NCI-H510A treated with DMSO at 0.1 percent for 48 hours (cell line): Measurements from ENCODE around the gene LGALS3BP.

Source experiments
- DNase-seq: peaks from one replicate; lab custom pipeline; 2025; lab: John Stamatoyannopoulos, UW

Gene LGALS3BP

DNA sequence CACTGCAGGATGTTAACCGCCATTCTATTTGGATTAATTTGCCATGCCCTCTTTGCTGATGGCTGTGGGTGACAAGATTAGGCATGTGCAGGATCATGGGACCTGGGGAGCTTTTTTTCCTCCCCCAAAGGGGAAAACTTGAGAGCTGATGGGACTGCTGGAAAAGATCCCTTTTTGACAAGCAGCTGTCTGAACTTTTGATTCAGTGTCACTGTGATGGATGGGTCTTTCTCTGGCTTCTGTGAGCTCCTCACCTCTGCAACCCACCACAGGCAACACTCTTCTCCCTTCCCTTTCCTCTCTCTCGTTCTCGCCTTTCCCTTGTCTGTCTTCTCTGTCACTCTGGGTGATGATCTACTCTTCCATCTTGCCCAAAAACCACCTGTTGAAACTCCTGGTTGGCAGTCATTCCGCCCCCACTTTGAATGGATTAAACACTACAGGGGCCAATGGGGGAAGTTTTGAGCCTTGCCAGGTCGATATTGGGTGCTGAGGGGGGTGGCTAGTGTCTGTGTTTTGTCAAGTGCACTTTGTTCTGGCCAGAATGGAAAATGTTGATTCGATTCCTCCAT, 32.9 kb upstream of the LGALS3BP start:
- DNase-seq: no peak

DNA sequence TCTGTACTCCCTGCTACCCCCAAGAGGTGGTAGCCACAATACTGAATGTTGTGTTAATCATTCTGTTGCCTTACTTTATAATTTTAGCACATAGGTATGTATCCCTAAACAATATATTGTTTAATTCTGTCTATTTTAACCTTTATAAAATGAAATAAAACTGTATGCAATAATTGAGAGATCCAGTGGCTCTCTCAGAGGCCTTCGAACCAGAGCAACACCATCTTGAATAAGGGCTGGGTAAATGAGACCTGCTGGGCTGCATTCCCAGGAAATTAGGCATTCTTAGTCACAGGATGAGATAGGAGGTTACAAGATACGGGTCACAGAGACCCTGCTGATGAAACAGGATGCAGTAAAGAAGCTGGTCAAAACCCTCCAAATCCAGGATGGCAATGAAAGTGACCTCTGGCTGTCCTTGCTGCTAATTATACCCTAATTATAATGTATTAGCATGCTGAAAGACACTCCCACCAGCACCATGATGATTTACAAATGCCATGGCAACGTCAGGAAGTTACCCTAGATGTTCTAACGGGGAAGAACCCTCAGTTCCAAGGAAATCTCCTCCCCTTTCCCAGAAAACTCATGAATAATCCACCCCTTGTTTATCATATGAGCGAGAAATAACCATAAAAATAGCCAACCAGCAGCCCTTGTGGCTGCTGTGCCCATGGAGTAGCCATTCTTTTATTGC, 31.9 kb upstream of the LGALS3BP start:
- no peak for DNase-seq

DNA sequence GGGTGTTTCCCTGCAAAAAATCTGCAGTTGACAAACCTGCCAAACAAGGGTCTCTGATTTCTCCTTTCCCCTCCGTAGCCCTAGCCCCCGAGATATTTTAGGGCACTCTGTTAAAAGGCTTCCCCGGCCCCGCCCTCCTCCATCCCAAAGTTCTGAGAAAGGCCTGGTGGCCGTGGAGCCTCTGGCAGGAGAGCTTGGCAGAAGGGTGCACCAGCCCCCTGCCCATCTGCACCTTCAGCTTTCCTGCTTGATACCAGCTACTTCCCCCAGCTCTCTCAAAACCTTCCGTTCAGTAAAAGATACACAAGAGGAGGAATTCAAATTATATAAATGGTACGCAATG, 30.6 kb upstream of the LGALS3BP start:
- no peak for DNase-seq

GRCh38 chr17:79009397-79010303, 29.9 kb upstream of the LGALS3BP start, which contains the start of gene CANT1:
Gene CANT1, minus strand, starts transcription at chr17:79009764. Its CDS starts 12,142 bp downstream, at chr17:78997622.
- peak; percentile 69 for DNase-seq

DNA sequence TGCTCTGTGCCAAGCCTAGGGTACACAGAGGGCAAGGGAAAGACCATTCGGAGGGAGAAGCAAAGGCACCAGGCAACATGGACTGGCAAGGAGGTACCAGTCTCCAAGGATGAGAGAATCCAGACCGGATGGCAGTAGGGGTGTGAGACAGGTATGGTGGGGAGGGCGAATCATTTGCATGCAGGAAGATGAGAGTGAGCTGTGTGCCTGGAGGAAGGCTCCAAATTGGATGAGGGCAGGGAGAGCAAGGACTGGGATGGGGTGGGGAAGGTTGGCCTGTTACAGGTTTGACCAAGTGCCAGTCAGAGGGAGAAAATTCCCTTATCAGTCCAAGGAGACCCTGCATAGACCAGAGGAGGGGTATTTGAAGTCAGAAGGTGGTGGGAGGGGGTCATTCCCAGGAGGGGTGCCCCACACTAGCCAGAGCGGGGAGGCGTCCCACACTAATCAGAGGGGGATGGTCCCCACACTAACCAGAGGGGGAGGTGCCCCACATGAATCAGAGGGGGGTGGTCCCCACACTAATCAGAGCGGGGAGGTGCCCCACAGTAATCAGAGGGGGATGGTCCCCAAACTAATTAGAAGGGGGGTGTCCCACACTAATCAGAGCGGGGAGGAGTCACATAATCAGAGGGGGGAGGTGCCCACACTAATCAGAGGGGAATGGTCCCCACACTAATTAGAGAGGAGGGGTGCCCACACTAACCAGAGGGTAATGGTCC, 29.1 kb upstream of the LGALS3BP start:
- no peak for DNase-seq

DNA sequence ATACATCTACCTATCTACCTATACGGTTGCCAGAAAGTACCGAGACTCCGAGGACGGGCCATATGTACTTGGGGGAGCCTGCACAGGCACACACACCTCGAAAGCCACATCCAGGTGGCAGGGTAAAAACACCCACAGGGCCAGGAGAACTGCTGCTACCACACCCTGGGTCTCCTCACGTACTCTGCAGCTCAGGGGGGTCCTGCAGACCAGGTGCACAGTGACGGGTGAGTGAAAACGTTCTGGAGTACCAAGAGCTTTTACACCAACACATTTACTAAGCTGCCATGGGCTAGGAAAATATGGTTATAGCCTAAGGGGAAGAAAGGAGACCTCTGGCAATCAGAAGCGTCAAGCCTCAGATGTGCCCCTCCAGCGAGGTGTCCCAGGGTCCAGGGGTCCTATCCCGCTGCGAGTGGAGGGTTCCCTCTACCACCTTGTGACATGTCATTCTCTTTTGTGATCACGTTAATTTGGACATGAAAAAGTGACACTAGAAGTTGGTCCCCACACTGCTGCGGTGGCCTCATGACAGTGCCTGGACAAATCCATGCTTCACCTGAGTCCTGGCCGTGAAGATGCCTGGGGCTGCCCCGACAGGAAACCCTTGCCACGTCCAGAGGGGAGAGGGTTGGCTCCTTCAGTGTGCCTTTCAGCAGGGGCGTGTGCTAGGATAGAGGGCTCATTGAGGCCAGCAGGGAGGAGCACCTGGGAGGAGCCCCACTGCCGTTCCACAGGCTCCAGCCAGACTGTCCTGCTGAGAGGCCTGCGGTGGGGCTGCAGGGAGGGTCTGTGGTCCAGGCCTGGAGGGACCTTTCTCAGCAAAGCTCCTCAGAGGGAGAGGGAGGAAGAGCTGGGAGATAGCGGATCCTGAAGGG, 28.0 kb upstream of the LGALS3BP start:
- no peak for DNase-seq

GRCh38 chr17:79006794-79007503, 27.2 kb upstream of the LGALS3BP start:
- DNase-seq: no peak

DNA sequence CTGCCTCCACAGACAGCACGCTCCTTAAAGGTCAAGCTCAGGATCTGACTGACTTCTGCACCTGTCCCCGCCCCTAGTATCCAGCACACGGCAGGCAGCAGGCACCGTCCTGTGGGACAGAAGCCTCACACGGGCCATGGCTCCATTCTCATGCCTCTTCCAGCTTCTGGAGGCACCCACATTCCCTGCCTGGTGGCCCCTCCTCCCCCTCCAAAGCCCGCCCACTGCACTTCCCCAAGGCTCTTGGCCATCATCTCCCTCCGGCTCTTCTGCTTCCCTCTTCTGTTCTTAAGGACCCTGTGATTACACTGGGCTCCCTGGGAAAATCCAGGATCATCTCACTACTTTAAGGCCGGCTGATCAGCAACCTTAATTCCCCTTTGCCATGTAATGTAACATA, 26.3 kb upstream of the LGALS3BP start:
- no peak for DNase-seq

DNA sequence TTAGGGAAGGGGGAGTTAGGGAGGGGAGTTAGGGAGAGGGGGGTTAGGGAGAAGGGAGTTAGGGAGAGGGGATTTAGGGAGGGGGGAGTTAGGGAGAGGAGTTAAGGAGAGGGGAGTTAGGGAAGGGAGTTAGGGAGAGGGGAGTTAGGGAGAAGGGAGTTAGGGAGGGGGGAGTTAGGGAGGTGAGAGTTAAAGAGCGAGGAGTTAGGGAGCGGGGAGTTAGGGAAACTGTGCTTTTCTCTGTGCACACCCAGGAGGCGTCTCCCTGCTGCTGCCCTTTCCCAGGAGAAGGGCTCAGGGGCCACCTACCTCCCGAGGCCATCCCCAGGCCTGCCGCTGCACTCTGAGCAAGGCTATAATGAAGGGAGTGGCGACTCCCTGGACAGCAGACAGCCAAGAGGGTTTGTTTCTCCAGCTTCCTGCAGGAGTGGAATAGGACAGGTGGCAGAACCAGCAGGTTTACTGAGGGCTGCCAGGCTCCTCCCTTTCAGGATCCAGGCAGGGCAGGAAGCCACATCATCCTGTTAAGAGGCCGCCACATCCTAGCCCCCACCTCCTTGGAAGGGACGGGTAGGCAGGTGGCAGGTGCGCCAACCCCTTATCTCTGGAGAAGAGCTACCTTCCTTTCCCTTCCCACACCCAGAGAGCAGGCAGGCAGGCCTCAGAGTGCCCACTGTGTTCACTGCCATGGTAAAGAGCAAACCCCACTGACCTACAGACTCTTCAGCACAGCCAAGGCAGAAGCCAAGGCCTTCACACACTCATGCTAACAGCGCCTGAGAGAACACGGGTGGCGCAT, 25.5 kb upstream of the LGALS3BP start:
- peak; percentile 98 for DNase-seq

GRCh38 chr17:79003661-79004411, 24.1 kb upstream of the LGALS3BP start:
- DNase-seq: no peak

GRCh38 chr17:79002796-79003593, 23.3 kb upstream of the LGALS3BP start:
- DNase-seq: no peak

GRCh38 chr17:79002291-79002690, 22.6 kb upstream of the LGALS3BP start:
- no peak for DNase-seq

DNA sequence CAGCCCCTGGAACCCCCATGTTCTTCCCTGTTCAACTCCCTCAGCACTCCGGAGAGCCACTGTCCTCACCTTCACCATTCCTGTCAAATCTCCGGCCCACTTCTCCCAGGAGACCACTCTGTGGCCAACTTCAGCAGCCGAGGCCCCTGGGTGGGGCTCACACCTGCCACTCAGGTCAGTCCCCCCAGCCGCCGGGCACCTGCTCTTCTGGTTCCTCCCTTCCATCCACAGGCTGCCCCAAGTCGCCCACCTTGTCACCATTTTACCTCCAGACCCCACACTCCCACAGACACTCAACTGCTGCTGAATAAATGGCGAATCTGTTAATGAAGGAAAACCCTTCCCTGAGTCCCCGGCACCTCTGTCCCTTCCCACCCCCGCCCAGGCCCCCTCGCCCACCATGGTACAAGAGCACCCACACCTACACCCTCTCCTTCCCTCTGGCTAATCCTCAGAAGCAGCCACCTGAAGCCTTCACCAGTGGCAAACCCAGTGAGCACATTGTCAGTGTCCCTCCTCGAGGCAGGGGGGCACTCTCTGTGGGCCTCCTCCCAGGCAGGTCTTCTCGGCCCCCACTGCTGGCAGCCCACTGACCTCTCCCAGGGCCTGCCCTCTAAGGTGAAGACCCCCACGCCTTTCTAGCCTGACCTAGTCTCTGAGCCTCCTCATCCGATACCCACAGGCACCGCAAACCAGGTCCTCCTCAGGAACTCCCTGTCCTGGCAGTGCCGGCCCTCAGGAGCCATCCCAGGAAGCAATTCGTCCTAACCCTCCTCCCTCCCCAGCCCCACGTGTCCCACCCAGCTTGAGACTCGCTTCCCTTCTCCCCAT, 21.7 kb upstream of the LGALS3BP start:
- no peak for DNase-seq

DNA sequence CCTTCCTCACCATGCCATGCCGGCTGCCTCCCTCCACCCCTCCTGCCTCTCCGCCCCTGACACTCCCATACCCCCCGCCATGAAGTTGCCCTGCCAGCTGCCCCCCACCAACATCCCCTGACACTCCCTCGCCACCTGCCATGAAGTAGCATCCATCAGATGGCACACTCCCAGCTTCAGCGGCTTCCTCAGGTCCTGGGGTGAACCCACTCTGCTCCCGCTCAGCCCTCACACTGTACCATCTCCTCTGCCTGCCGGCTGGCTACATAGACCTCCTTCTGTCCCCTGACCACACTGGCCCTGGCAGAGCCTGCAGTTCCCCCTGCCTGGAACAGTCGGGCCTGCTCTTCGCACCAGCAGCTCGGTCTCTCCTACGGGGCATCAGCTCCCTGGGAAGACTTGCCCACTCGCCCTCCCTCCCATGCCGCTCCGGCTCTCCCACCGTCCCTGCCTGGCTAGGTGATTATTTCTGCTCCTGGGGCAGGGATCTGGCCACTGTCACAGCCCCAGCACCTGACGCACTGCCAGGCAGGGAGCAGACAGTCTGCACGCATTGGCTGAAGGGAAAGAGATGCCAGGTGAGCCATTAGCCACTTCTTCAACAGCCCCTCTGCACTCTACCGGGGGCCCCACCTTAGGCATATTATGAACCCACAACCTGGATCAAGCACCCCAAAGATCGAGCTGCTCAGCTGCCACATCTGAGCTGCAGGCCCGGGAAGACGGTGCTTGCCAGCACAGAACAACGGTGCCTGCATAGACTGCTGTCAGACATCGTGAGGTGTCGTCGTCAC, 20.9 kb upstream of the LGALS3BP start:
- DNase-seq: no peak

DNA sequence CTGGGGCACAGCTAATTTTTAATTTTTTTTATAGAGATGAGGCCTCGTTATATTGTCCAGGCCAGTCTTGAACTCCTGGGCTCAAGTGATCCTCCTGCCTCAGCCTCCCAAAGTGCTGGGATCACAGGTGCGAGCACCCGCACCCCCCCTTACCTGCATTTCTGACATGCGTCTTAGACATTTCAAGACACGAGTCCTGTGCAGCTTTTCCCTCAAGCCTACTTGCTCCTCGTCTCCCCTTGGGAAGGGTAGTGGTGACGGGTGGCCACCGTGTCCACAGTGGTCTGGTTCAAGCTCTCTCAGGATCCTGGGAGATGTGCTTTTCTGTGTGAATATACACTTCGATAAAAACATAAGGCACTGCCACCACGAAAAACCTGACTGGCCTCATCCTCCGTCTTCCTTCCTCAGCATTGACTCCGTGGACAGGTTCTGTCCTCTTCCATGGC, 20.2 kb upstream of the LGALS3BP start:
- no peak for DNase-seq

DNA sequence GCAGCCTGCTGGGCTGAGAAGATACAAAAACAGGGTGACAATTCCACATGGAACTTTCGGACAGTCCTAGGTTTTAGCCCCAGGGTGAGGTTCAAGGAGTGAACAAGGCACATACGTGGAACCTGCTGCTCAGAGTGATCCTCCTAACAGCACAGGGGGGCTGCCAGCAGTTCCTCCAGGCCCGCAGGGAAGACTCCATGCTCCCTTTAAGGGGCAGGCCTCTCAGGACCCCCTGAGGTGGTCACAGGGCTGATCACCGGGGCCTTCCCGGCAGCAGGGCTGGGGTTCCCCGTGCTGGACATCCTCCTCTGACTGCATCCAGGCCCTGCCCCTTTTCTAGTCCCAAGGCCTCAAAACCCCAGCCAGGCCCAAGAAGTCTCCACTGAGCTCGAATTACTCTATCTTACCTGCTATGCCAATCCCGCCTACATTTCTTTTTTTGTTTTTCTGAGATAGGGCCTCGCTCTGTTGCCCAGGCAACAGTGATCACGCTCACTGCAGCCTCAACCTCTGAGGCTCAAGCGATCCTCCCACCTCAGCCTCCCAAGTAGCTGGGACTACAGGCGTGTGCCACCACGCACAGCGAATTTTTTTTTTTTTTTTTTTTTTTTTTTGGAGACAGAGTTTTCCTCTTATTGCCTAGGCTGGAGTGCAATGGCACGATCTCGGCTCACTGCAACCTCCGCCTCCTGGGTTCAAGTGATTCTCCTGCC, 19.5 kb upstream of the LGALS3BP start:
- no peak for DNase-seq
